ENCODE measurements around the gene TBL1X. TPM values are rescaled to one million over a fixed set of nuclear protein-coding genes. Genes with fewer than 3 reads are reported as not detected.

The TBL1X gene
- total RNA-seq, 2 experiments from 2014 or later = 16.1 to 35.7 TPM

DNA sequence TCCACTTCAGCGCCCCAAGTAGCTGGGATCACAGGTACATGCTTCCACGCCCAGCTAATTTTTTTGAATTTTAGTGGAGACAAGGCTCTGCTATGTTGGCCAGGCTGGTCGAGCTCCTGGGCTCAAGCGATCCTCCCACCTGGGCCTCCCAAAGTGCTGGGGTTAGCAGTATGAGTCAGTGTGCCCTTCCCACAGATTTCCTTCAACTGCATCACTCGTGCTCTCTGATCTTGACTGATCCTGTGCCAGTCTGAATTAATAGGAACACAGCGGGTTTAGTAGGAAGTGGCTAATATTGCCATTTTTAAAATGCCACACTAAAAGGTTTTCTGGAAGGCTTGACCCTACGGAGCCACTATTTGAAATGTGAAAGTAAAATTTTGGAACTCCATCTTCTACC, 317.1 kb downstream of the TBL1X start:
- Histone ChIP-seq H4K20me1 (ENCODE audit: insufficient read depth, low read length) (no peaks in the 10 kb centered on the region), H3K9me3 (ENCODE audit: low read length) (no peaks in the 10 kb centered on the region), H2AFZ (ENCODE audit: low read length) (no peak overlapping the region), H3K4me3 (ENCODE audit: low read depth, low read length, poor library complexity, severe bottlenecking) (no peak overlapping the region), H3K27ac (ENCODE audit: low read depth, low read length, poor library complexity, severe bottlenecking) (no peak overlapping the region), H3K79me2 (ENCODE audit: insufficient read depth, low read depth, low read length) (no peaks in the 10 kb centered on the region), H3K4me1 (ENCODE audit: insufficient read depth, low read length, poor library complexity, severe bottlenecking) (no peaks in the 10 kb centered on the region), H3K4me2 (ENCODE audit: low read length) (no peak overlapping the region), H3K36me3 (ENCODE audit: insufficient read depth, low read length) (no peaks in the 10 kb centered on the region), H3K9me2 (ENCODE audit: insufficient read depth, low read length) (no peaks in the 10 kb centered on the region)
- no peak for DNase-seq (ENCODE audit: low spot score)
- TF ChIP-seq, protein P1, sequence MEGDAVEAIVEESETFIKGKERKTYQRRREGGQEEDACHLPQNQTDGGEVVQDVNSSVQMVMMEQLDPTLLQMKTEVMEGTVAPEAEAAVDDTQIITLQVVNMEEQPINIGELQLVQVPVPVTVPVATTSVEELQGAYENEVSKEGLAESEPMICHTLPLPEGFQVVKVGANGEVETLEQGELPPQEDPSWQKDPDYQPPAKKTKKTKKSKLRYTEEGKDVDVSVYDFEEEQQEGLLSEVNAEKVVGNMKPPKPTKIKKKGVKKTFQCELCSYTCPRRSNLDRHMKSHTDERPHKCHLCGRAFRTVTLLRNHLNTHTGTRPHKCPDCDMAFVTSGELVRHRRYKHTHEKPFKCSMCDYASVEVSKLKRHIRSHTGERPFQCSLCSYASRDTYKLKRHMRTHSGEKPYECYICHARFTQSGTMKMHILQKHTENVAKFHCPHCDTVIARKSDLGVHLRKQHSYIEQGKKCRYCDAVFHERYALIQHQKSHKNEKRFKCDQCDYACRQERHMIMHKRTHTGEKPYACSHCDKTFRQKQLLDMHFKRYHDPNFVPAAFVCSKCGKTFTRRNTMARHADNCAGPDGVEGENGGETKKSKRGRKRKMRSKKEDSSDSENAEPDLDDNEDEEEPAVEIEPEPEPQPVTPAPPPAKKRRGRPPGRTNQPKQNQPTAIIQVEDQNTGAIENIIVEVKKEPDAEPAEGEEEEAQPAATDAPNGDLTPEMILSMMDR (conservative IDR thresholded peaks at IDR 0.05; ENCODE audit: low read length) = no peak
- TF ChIP-seq EZH2phosphoT487 (IDR thresholded peaks at IDR 0.05; ENCODE audit: borderline replicate concordance, low read depth, low read length) = no peak
- BruUV-seq (replicated peaks) = no TSS peak
- intact Hi-C loops (cut with micrococcal nuclease; ENCODE audit: unreplicated experiment) = no loop called here
- ChIA-PET POLR2A (interaction anchor here (0.7 to 0.9 kb wide), 2 partner anchors 9 to 464 kb away, joined by 3 read pairs; no protein-coding TSS in a partner anchor), CTCF (ENCODE audit: unreplicated experiment) (no interaction called here)

DNA sequence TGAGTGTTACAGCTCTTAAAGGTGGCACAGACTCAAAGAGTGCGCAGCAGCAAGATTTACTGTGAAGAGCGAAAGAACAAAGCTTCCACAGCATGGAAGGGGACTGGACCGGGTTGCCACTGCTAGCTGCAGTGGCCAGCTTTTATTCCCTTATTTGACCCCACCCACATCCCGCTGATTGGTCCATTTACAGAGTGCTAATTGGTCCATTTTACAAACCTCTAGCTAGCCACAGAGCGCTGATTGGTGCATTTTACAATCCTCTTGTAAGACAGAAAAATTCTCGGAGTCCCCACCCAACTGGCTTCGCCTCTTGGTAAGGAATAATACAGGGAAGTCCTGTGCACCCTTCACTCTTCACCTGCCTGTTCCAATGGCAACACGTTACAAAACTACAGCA, 319.5 kb downstream of the TBL1X start:
- TF ChIP-seq, protein P1 (conservative IDR thresholded peaks at IDR 0.05; ENCODE audit: low read length) = no peak
- TF ChIP-seq EZH2phosphoT487 (IDR thresholded peaks at IDR 0.05; ENCODE audit: borderline replicate concordance, low read depth, low read length) = no peak
- CTCF ChIA-PET (ENCODE audit: unreplicated experiment) = no interaction called here
- H3K4me3 ChIP-seq (ENCODE audit: low read depth, low read length, poor library complexity, severe bottlenecking) = no peak overlapping the region
- no TSS peak for BruUV-seq (replicated peaks)
- no peak for DNase-seq (ENCODE audit: low spot score)
- no peaks in the 10 kb centered on the region for H4K20me1 ChIP-seq (ENCODE audit: insufficient read depth, low read length)
- H3K36me3 ChIP-seq (ENCODE audit: insufficient read depth, low read length) = no peaks in the 10 kb centered on the region
- no peaks in the 10 kb centered on the region for H3K4me1 ChIP-seq (ENCODE audit: insufficient read depth, low read length, poor library complexity, severe bottlenecking)
- H3K9me2 ChIP-seq (ENCODE audit: insufficient read depth, low read length) = no peaks in the 10 kb centered on the region
- H3K27ac ChIP-seq (ENCODE audit: low read depth, low read length, poor library complexity, severe bottlenecking) = no peak overlapping the region
- POLR2A ChIA-PET = no interaction called here
- intact Hi-C loops (cut with micrococcal nuclease; ENCODE audit: unreplicated experiment) = no loop called here
- no peaks in the 10 kb centered on the region for H3K9me3 ChIP-seq (ENCODE audit: low read length)
- no peak overlapping the region for H3K4me2 ChIP-seq (ENCODE audit: low read length)
- no peaks in the 10 kb centered on the region for H3K79me2 ChIP-seq (ENCODE audit: insufficient read depth, low read depth, low read length)
- no peak overlapping the region for H2AFZ ChIP-seq (ENCODE audit: low read length)

DNA sequence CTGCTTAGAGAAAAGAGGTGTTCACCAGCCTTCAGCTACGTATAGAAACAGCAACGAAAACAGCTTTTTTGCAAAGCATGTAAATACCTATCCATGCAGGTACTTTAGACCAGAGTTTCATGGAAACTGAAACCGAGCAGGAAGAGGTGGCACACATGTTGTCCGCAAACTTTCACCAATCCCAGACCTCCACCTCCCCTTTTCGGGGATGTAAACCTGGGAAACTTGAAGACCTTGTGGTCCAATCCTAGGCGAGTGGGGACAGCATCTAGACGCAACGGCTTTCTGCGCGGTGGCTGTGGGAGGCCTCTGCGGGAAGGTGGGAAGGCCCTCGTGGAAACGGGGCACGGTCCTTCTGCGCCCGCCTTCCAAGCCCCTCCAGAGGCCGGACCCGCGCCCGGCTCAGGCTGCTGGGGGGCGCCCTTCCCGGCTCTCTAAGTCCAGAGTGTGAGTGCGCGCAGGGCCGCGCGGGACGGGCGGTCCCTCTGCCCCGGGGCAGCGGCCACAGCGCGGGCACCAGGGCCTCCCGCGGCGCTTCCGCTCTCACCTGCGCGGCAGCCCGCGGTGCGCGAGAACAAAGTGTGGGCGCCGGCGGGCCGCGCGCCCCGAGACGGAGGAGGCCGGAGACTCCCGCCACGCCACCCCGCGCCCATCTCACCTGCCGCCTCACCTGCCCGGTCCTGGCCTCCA, 320.5 kb downstream of the TBL1X start:
- Histone ChIP-seq H3K9me3 (ENCODE audit: low read length) (no peaks in the 10 kb centered on the region), H3K4me1 (ENCODE audit: insufficient read depth, low read length, poor library complexity, severe bottlenecking) (no peaks in the 10 kb centered on the region), H3K27ac (ENCODE audit: low read depth, low read length, poor library complexity, severe bottlenecking) (no peak overlapping the region), H2AFZ (ENCODE audit: low read length) (no peak overlapping the region), H3K9me2 (ENCODE audit: insufficient read depth, low read length) (no peaks in the 10 kb centered on the region), H3K79me2 (ENCODE audit: insufficient read depth, low read depth, low read length) (no peaks in the 10 kb centered on the region), H3K4me3 (ENCODE audit: low read depth, low read length, poor library complexity, severe bottlenecking) (no peak overlapping the region), H4K20me1 (ENCODE audit: insufficient read depth, low read length) (no peaks in the 10 kb centered on the region), H3K4me2 (ENCODE audit: low read length) (no peak overlapping the region), H3K36me3 (ENCODE audit: insufficient read depth, low read length) (no peaks in the 10 kb centered on the region)
- ChIA-PET CTCF (ENCODE audit: unreplicated experiment) (no interaction called here), POLR2A (no interaction called here)
- BruUV-seq (replicated peaks) = no TSS peak
- intact Hi-C loops (cut with micrococcal nuclease; ENCODE audit: unreplicated experiment) = no loop called here
- TF ChIP-seq EZH2phosphoT487 (IDR thresholded peaks at IDR 0.05; ENCODE audit: borderline replicate concordance, low read depth, low read length) = no peak
- TF ChIP-seq, protein P1 (conservative IDR thresholded peaks at IDR 0.05; ENCODE audit: low read length) = no peak
- no peak for DNase-seq (ENCODE audit: low spot score)

Data from OCI-LY7 (cell line).